PC-9 (cell line): Measurements from ENCODE around the gene CRHR2. TPM values are rescaled to one million over a fixed set of nuclear protein-coding genes. Genes with fewer than 3 reads are reported as not detected.

ENCODE experiments used
- BruUV-seq: library from RNA; stranded (reverse); fragments of 400-500 nt; replicated peaks from 2 replicates; lab custom pipeline; 2021; lab: Mats Ljungman, UMichigan
- CTCF ChIA-PET: fragments of 300-600 bp; sonication (Branson Sonifier 250); formaldehyde crosslinking; loops from one replicate; lab custom pipeline; 2022; ENCODE audit warnings: antibody characterized with exemption; lab: Charles Lee
- POLR2A ChIA-PET: fragments of 300-600 bp; sonication (Branson Sonifier 250); formaldehyde crosslinking; loops from one replicate; lab custom pipeline; 2022; ENCODE audit warnings: antibody characterized with exemption; ENCODE audit not compliant: unreplicated experiment; lab: Charles Lee
- DNase-seq, 2 experiments: peaks; one replicate each; pipeline versions ENCODE4 v3.0.0 to v3.0.0-alpha.2; 2015 to 2022; ENCODE audit warnings: mixed read lengths in 1 of 2
- H2AFZ ChIP-seq: fragments of 200-600 bp; sonication (generic); 2 replicates; pipeline ENCODE4 v1.8.1; 2017; ENCODE audit warnings: antibody characterized with exemption
- H3F3A ChIP-seq: fragments of 200-600 bp; sonication (generic); 2 replicates; pipeline ENCODE4 v1.8.1; 2017; ENCODE audit warnings: antibody characterized with exemption, mild to moderate bottlenecking, low read depth; ENCODE audit not compliant: insufficient read depth
- H3K27ac ChIP-seq: fragments of 200-600 bp; sonication (generic); 2 replicates; pipeline ENCODE4 v1.6.1; 2016; ENCODE audit warnings: mixed run types
- H3K27me3 ChIP-seq: fragments of 200-600 bp; sonication (generic); 2 replicates; pipeline ENCODE4 v1.6.1; 2016; ENCODE audit warnings: low read depth, mixed run types; ENCODE audit not compliant: insufficient read depth
- H3K36me3 ChIP-seq: fragments of 200-600 bp; sonication (generic); 2 replicates; pipeline ENCODE4 v1.6.1; 2016; ENCODE audit warnings: low read depth, mixed run types
- H3K4me1 ChIP-seq: fragments of 200-600 bp; sonication (generic); replicated peaks from 2 replicates; pipeline ENCODE4 v1.6.1; 2016; ENCODE audit warnings: mixed run types; ENCODE audit not compliant: insufficient read depth
- H3K4me2 ChIP-seq: fragments of 200-600 bp; sonication (generic); 2 replicates; pipeline ENCODE4 v1.6.1; 2017; ENCODE audit warnings: mixed run types
- H3K4me3 ChIP-seq: fragments of 200-600 bp; sonication (generic); 2 replicates; pipeline ENCODE4 v1.6.1; 2016; ENCODE audit warnings: mixed run types
- H3K79me2 ChIP-seq: fragments of 200-600 bp; sonication (generic); 2 replicates; pipeline ENCODE4 v1.6.1; 2017; ENCODE audit warnings: low read depth, mixed run types
- H3K9me2 ChIP-seq: fragments of 200-600 bp; sonication (generic); 2 replicates; pipeline ENCODE4 v1.8.1; 2017; ENCODE audit warnings: mild to moderate bottlenecking; ENCODE audit not compliant: insufficient read depth
- H3K9me3 ChIP-seq: fragments of 200-600 bp; sonication (generic); 2 replicates; pipeline ENCODE4 v1.8.1; 2016; ENCODE audit warnings: low read depth; ENCODE audit not compliant: insufficient read depth
- H4K20me1 ChIP-seq: fragments of 200-600 bp; sonication (generic); 2 replicates; pipeline ENCODE4 v1.8.1; 2017; ENCODE audit not compliant: insufficient read depth
- CTCF ChIP-seq: fragments of 200-600 bp; sonication (generic); conservative IDR thresholded peaks from 2 replicates; pipeline ENCODE4 v1.6.1; 2017; ENCODE audit warnings: mixed run types, antibody characterized with exemption, mild to moderate bottlenecking, moderate library complexity
- EZH2 ChIP-seq: fragments of 200-600 bp; sonication (generic); IDR thresholded peaks from 2 replicates; pipeline ENCODE4 v1.8.0; 2017; ENCODE audit warnings: antibody characterized with exemption, low read depth
- intact Hi-C: fragments of 100-400 bp; cut with micrococcal nuclease; formaldehyde crosslinking; loops from one replicate; pipeline ENCODE4 v1.10.0; 2022; ENCODE audit not compliant: unreplicated experiment
- total RNA-seq: library from RNA; stranded (reverse); gene quantifications from 2 replicates; pipeline ENCODE4 v1.2.3, GENCODE V29; 2021

Gene CRHR2
- total RNA-seq, 1 experiment from 2014 or later: not detected

DNA sequence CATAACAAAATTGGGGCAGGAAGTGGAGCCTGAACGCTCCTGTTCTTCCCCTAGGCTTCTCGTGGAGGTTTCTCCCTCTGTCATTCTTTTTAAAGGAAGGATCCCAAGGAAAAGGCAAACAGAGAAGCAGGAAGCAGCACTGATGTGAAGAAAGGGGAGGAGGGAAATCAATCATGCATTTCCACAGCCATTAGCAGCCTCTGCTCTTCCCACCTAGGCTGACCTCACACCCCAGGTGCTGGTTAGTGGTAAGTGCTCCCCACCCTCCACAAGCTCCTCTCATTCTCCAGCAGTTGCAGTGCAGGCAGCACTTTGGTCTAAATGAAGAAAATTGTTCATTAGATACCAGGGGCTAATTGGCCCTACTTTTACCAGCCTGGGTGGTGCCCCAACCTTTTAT, 2.6 kb downstream of the CRHR2 start:
- no peaks in the 10 kb centered on the region for H3K36me3 ChIP-seq
- no peak overlapping the region for H3K4me3 ChIP-seq
- H4K20me1 ChIP-seq: peaks cover 4% of the 10 kb centered on the region; the same call in 1 of the 2 replicates
- H2AFZ ChIP-seq: no peak overlapping the region
- H3K4me1 ChIP-seq: no peaks in the 10 kb centered on the region
- TF ChIP-seq CTCF: no peak
- no peak for TF ChIP-seq EZH2
- intact Hi-C loops: no loop called here
- no peaks in the 10 kb centered on the region for H3K9me2 ChIP-seq
- POLR2A ChIA-PET: interaction anchor here (0.6 kb wide), 1 partner anchor 13 kb away, joined by 3 read pairs; no protein-coding TSS in a partner anchor
- CTCF ChIA-PET: no interaction called here
- peaks cover 89% of the 10 kb centered on the region for H3K27me3 ChIP-seq
- no peak overlapping the region for H3K27ac ChIP-seq
- H3K79me2 ChIP-seq: no peaks in the 10 kb centered on the region
- no peaks in the 10 kb centered on the region for H3K9me3 ChIP-seq
- no TSS peak for BruUV-seq
- no peak overlapping the region for H3K4me2 ChIP-seq
- no peaks in the 10 kb centered on the region for H3F3A ChIP-seq
- DNase-seq: no peak

DNA sequence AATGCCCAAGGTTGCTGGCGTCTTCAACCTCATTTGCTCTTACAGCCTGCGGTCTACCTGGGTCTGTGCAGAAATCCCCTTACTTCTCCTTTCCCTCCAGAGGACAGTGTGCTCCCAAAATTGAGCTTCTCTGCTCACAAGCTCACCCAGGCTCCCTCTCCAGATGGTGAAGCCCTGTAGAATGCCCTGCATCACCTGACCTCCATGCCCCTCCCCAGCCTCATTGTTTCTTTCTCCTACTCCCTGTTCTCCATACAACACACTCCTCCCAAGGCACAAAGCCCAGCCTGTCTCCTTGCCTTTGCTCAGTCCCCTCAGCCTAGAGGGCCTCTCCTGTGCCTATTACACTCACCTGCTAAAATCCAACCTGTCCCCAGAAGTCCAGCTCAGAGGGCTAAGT, 3.5 kb downstream of the CRHR2 start:
- Histone ChIP-seq H3F3A (no peaks in the 10 kb centered on the region), H3K36me3 (no peaks in the 10 kb centered on the region), H3K79me2 (no peaks in the 10 kb centered on the region), H3K9me2 (no peaks in the 10 kb centered on the region), H3K4me2 (no peak overlapping the region), H3K4me3 (no peak overlapping the region), H3K27ac (no peak overlapping the region), H3K9me3 (no peaks in the 10 kb centered on the region), H4K20me1 (peaks cover 4% of the 10 kb centered on the region; the same call in 1 of the 2 replicates), H3K4me1 (no peaks in the 10 kb centered on the region), H3K27me3 (peaks cover 88% of the 10 kb centered on the region), H2AFZ (no peak overlapping the region)
- no TSS peak for BruUV-seq
- ChIA-PET POLR2A (interaction anchor here (0.6 kb wide), 1 partner anchor 12 kb away, joined by 3 read pairs; no protein-coding TSS in a partner anchor), CTCF (interaction anchor here (0.6 kb wide), 1 partner anchor 21 kb away, joined by 3 read pairs; no protein-coding TSS in a partner anchor)
- intact Hi-C loops: no loop called here
- DNase-seq: no peak
- TF ChIP-seq CTCF (no peak), EZH2 (no peak)

GRCh38 chr7:30674876-30675275, 7.4 kb downstream of the CRHR2 start:
- no peaks in the 10 kb centered on the region for H3K9me2 ChIP-seq
- H3K4me3 ChIP-seq: no peak overlapping the region
- no peak overlapping the region for H3K27ac ChIP-seq
- 0 out of 2 replicates have a peak, but pooled peaks cover 3% of the 10 kb centered on the region for H4K20me1 ChIP-seq
- intact Hi-C loops: no loop called here
- H2AFZ ChIP-seq: no peak overlapping the region
- no peak overlapping the region for H3K4me2 ChIP-seq
- H3F3A ChIP-seq: no peaks in the 10 kb centered on the region
- TF ChIP-seq CTCF (no peak), EZH2 (no peak)
- ChIA-PET POLR2A (no interaction called here), CTCF (no interaction called here)
- H3K4me1 ChIP-seq: no peaks in the 10 kb centered on the region
- no peaks in the 10 kb centered on the region for H3K9me3 ChIP-seq
- DNase-seq: no peak
- no peaks in the 10 kb centered on the region for H3K36me3 ChIP-seq
- no peaks in the 10 kb centered on the region for H3K79me2 ChIP-seq
- H3K27me3 ChIP-seq: peaks cover 78% of the 10 kb centered on the region
- no TSS peak for BruUV-seq
